Memory B cell (primary cell): ENCODE data around the gene AGBL1.

Experiments
- ATAC-seq: fragments of 150-1000 bp; cut with Tn5 transposase; 2 replicates; pipeline ENCODE4 v1.10.0; 2021; ENCODE audit warnings: low read depth, mild to moderate bottlenecking, moderate library complexity
- DNase-seq, 2 donors: peaks; one replicate each; pipeline ENCODE4 v3.0.0; 2022; ENCODE audit warnings: low spot score in 2 of 2
- H3K27ac Mint-ChIP-seq: one replicate; pipeline ENCODE4 v1.8.0; 2022; ENCODE audit warnings: mild to moderate bottlenecking, moderate library complexity, mixed read lengths
- H3K27me3 Mint-ChIP-seq: one replicate; pipeline ENCODE4 v1.8.0; 2022; ENCODE audit warnings: mixed read lengths
- H3K36me3 Mint-ChIP-seq: one replicate; pipeline ENCODE4 v1.8.0; 2022; ENCODE audit warnings: mild to moderate bottlenecking, mixed read lengths
- H3K4me1 Mint-ChIP-seq: one replicate; pipeline ENCODE4 v1.8.0; 2022; ENCODE audit warnings: mixed read lengths
- H3K4me3 Mint-ChIP-seq: one replicate; pipeline ENCODE4 v1.8.0; 2022; ENCODE audit warnings: mild to moderate bottlenecking, moderate library complexity, mixed read lengths
- H3K9me3 Mint-ChIP-seq: one replicate; pipeline ENCODE4 v1.8.0; 2022; ENCODE audit warnings: mixed read lengths

AGBL1 gene

GRCh38 chr15:86373147-86373546, 293.5 kb downstream of the AGBL1 start:
- no peak overlapping the region for H3K4me3 Mint-ChIP-seq
- ATAC-seq (no peak), DNase-seq (no peak)
- H3K4me1 Mint-ChIP-seq = no peaks in the 10 kb centered on the region
- no peak overlapping the region for H3K27ac Mint-ChIP-seq
- no peaks in the 10 kb centered on the region for H3K36me3 Mint-ChIP-seq
- H3K27me3 Mint-ChIP-seq = no peaks in the 10 kb centered on the region
- H3K9me3 Mint-ChIP-seq = peaks cover 16% of the 10 kb centered on the region

- DNase-seq (no peak), ATAC-seq (no peak)
- no peak overlapping the region for H3K27ac Mint-ChIP-seq
- no peaks in the 10 kb centered on the region for H3K36me3 Mint-ChIP-seq
- H3K4me1 Mint-ChIP-seq = no peaks in the 10 kb centered on the region
- H3K27me3 Mint-ChIP-seq = peaks cover 2% of the 10 kb centered on the region
- no peak overlapping the region for H3K4me3 Mint-ChIP-seq
- peaks cover 10% of the 10 kb centered on the region for H3K9me3 Mint-ChIP-seq
These were observed 296.1 kb downstream of the AGBL1 start for GRCh38 chr15:86375733-86376280.

GRCh38 chr15:86377914-86378313, 298.2 kb downstream of the AGBL1 start:
- Mint-ChIP-seq H3K36me3 (no peaks in the 10 kb centered on the region), H3K4me1 (no peaks in the 10 kb centered on the region), H3K27me3 (peaks cover 2% of the 10 kb centered on the region), H3K9me3 (peaks cover 8% of the 10 kb centered on the region), H3K4me3 (no peak overlapping the region), H3K27ac (no peak overlapping the region)
- ATAC-seq (no peak), DNase-seq (no peak)

GRCh38 chr15:86382341-86382740, 302.7 kb downstream of the AGBL1 start:
- ATAC-seq (no peak), DNase-seq (no peak)
- Mint-ChIP-seq H3K4me1 (no peaks in the 10 kb centered on the region), H3K27me3 (peaks cover 3% of the 10 kb centered on the region), H3K36me3 (no peaks in the 10 kb centered on the region), H3K4me3 (no peak overlapping the region), H3K9me3 (peaks cover 4% of the 10 kb centered on the region), H3K27ac (no peak overlapping the region)

- Mint-ChIP-seq H3K9me3 (peaks cover 4% of the 10 kb centered on the region), H3K27me3 (peaks cover 3% of the 10 kb centered on the region), H3K27ac (no peak overlapping the region), H3K36me3 (no peaks in the 10 kb centered on the region), H3K4me1 (no peaks in the 10 kb centered on the region), H3K4me3 (no peak overlapping the region)
- DNase-seq (no peak), ATAC-seq (no peak)
These were observed 303.9 kb downstream of the AGBL1 start for GRCh38 chr15:86383611-86384010.

- peaks cover 4% of the 10 kb centered on the region for H3K9me3 Mint-ChIP-seq
- H3K4me1 Mint-ChIP-seq = no peaks in the 10 kb centered on the region
- DNase-seq = no peak
- no peak overlapping the region for H3K4me3 Mint-ChIP-seq
- H3K27me3 Mint-ChIP-seq = peaks cover 3% of the 10 kb centered on the region
- H3K36me3 Mint-ChIP-seq = no peaks in the 10 kb centered on the region
- no peak for ATAC-seq
- no peak overlapping the region for H3K27ac Mint-ChIP-seq
These were observed 304.5 kb downstream of the AGBL1 start for GRCh38 chr15:86384186-86384585.

GRCh38 chr15:86392296-86392695, 312.6 kb downstream of the AGBL1 start:
- Mint-ChIP-seq H3K4me3 (no peak overlapping the region), H3K4me1 (no peaks in the 10 kb centered on the region), H3K27me3 (no peaks in the 10 kb centered on the region), H3K9me3 (peaks cover 2% of the 10 kb centered on the region), H3K36me3 (no peaks in the 10 kb centered on the region), H3K27ac (no peak overlapping the region)
- no peak for DNase-seq
- ATAC-seq = no peak

- no peak for ATAC-seq
- no peaks in the 10 kb centered on the region for H3K36me3 Mint-ChIP-seq
- no peaks in the 10 kb centered on the region for H3K4me1 Mint-ChIP-seq
- no peak overlapping the region for H3K4me3 Mint-ChIP-seq
- no peak overlapping the region for H3K27ac Mint-ChIP-seq
- peaks cover 2% of the 10 kb centered on the region for H3K9me3 Mint-ChIP-seq
- no peaks in the 10 kb centered on the region for H3K27me3 Mint-ChIP-seq
- DNase-seq = no peak
These were observed 313.2 kb downstream of the AGBL1 start for GRCh38 chr15:86392874-86393273.

GRCh38 chr15:86394866-86395265, 315.2 kb downstream of the AGBL1 start:
- no peaks in the 10 kb centered on the region for H3K4me1 Mint-ChIP-seq
- no peak overlapping the region for H3K4me3 Mint-ChIP-seq
- ATAC-seq (no peak), DNase-seq (no peak)
- H3K9me3 Mint-ChIP-seq = peaks cover 2% of the 10 kb centered on the region
- no peak overlapping the region for H3K27ac Mint-ChIP-seq
- no peaks in the 10 kb centered on the region for H3K27me3 Mint-ChIP-seq
- no peaks in the 10 kb centered on the region for H3K36me3 Mint-ChIP-seq

GRCh38 chr15:86399041-86399954, 319.6 kb downstream of the AGBL1 start:
- Mint-ChIP-seq H3K4me1 (no peaks in the 10 kb centered on the region), H3K4me3 (no peak overlapping the region), H3K36me3 (no peaks in the 10 kb centered on the region), H3K9me3 (peaks cover 3% of the 10 kb centered on the region), H3K27me3 (no peaks in the 10 kb centered on the region), H3K27ac (no peak overlapping the region)
- ATAC-seq (no peak), DNase-seq (no peak)

- Mint-ChIP-seq H3K36me3 (no peaks in the 10 kb centered on the region), H3K9me3 (peaks cover 3% of the 10 kb centered on the region), H3K27ac (no peak overlapping the region), H3K4me3 (no peak overlapping the region), H3K27me3 (no peaks in the 10 kb centered on the region), H3K4me1 (no peaks in the 10 kb centered on the region)
- no peak for ATAC-seq
- no peak for DNase-seq
These were observed 323.6 kb downstream of the AGBL1 start for GRCh38 chr15:86403221-86403620.

GRCh38 chr15:86403914-86404583, 324.4 kb downstream of the AGBL1 start:
- no peaks in the 10 kb centered on the region for H3K27me3 Mint-ChIP-seq
- no peaks in the 10 kb centered on the region for H3K4me1 Mint-ChIP-seq
- no peak for DNase-seq
- no peaks in the 10 kb centered on the region for H3K36me3 Mint-ChIP-seq
- ATAC-seq = no peak
- no peak overlapping the region for H3K27ac Mint-ChIP-seq
- peaks cover 3% of the 10 kb centered on the region for H3K9me3 Mint-ChIP-seq
- no peak overlapping the region for H3K4me3 Mint-ChIP-seq

- Mint-ChIP-seq H3K9me3 (peaks cover 1% of the 10 kb centered on the region), H3K4me3 (no peak overlapping the region), H3K27me3 (no peaks in the 10 kb centered on the region), H3K27ac (no peak overlapping the region), H3K4me1 (no peaks in the 10 kb centered on the region), H3K36me3 (no peaks in the 10 kb centered on the region)
- ATAC-seq = no peak
- DNase-seq = no peak
These were observed 328.6 kb downstream of the AGBL1 start for GRCh38 chr15:86408261-86408660.

GRCh38 chr15:86411916-86412315, 332.2 kb downstream of the AGBL1 start:
- Mint-ChIP-seq H3K9me3 (peaks cover 4% of the 10 kb centered on the region), H3K27ac (no peak overlapping the region), H3K4me1 (no peaks in the 10 kb centered on the region), H3K36me3 (no peaks in the 10 kb centered on the region), H3K4me3 (no peak overlapping the region), H3K27me3 (no peaks in the 10 kb centered on the region)
- no peak for ATAC-seq
- no peak for DNase-seq
